BLaER1 (cell line): ENCODE data around the gene XDH.

Experiments
- H3K27ac ChIP-seq: shearing (Covaris generic); formaldehyde crosslinking; 2 replicates; pipeline ENCODE4 v1.8.1; 2022
- H3K27me3 ChIP-seq: shearing (Covaris generic); formaldehyde crosslinking; 2 replicates; pipeline ENCODE4 v1.8.1; 2022
- H3K36me3 ChIP-seq: shearing (Covaris generic); formaldehyde crosslinking; 2 replicates; pipeline ENCODE4 v1.8.1; 2022
- H3K4me1 ChIP-seq: shearing (Covaris generic); formaldehyde crosslinking; 2 replicates; pipeline ENCODE4 v1.8.1; 2022
- H3K4me2 ChIP-seq: shearing (Covaris generic); formaldehyde crosslinking; 2 replicates; pipeline ENCODE4 v1.8.1; 2022
- H3K4me3 ChIP-seq: shearing (Covaris generic); formaldehyde crosslinking; 2 replicates; pipeline ENCODE4 v1.8.1; 2022
- H3K9ac ChIP-seq: shearing (Covaris generic); formaldehyde crosslinking; 2 replicates; pipeline ENCODE4 v1.8.1; 2022
- H3K9me3 ChIP-seq: shearing (Covaris generic); formaldehyde crosslinking; 2 replicates; pipeline ENCODE4 v1.8.1; 2022
- H4K20me1 ChIP-seq: shearing (Covaris generic); formaldehyde crosslinking; 2 replicates; pipeline ENCODE4 v1.8.1; 2022
- Cebpa-rat ChIP-seq: shearing (Covaris generic); IDR thresholded peaks from 2 replicates; pipeline ENCODE4 v1.8.1; 2022

XDH gene

GRCh38 chr2:31384771-31385276 is 29.7 kb downstream of the XDH start:
- H3K4me3 ChIP-seq, result no peak overlapping the region
- no peaks in the 10 kb centered on the region for H4K20me1 ChIP-seq
- no peak for TF ChIP-seq Cebpa-rat
- no peak overlapping the region for H3K9ac ChIP-seq
- H3K27me3 ChIP-seq, result no peaks in the 10 kb centered on the region
- peaks cover 22% of the 10 kb centered on the region for H3K4me1 ChIP-seq
- H3K27ac ChIP-seq, result no peak overlapping the region
- no peaks in the 10 kb centered on the region for H3K36me3 ChIP-seq
- no peaks in the 10 kb centered on the region for H3K9me3 ChIP-seq
- no peak overlapping the region for H3K4me2 ChIP-seq

GRCh38 chr2:31384351-31384750 is 30.2 kb downstream of the XDH start:
- Histone ChIP-seq H3K4me2 (no peak overlapping the region), H3K4me1 (peaks cover 22% of the 10 kb centered on the region), H3K27me3 (no peaks in the 10 kb centered on the region), H3K36me3 (no peaks in the 10 kb centered on the region), H3K4me3 (no peak overlapping the region), H3K27ac (no peak overlapping the region), H3K9me3 (no peaks in the 10 kb centered on the region), H3K9ac (no peak overlapping the region), H4K20me1 (no peaks in the 10 kb centered on the region)
- no peak for TF ChIP-seq Cebpa-rat

- no peaks in the 10 kb centered on the region for H4K20me1 ChIP-seq
- H3K4me2 ChIP-seq, result no peak overlapping the region
- no peaks in the 10 kb centered on the region for H3K9me3 ChIP-seq
- peaks cover 22% of the 10 kb centered on the region for H3K4me1 ChIP-seq
- H3K9ac ChIP-seq, result no peak overlapping the region
- no peaks in the 10 kb centered on the region for H3K27me3 ChIP-seq
- no peaks in the 10 kb centered on the region for H3K36me3 ChIP-seq
- no peak overlapping the region for H3K27ac ChIP-seq
- no peak overlapping the region for H3K4me3 ChIP-seq
- no peak for TF ChIP-seq Cebpa-rat
These were observed 30.9 kb downstream of the XDH start for GRCh38 chr2:31383471-31384153.

- Histone ChIP-seq H3K9ac (no peak overlapping the region), H3K4me3 (no peak overlapping the region), H3K4me2 (no peak overlapping the region), H4K20me1 (no peaks in the 10 kb centered on the region), H3K27me3 (no peaks in the 10 kb centered on the region), H3K4me1 (peaks cover 28% of the 10 kb centered on the region), H3K36me3 (no peaks in the 10 kb centered on the region), H3K27ac (no peak overlapping the region), H3K9me3 (no peaks in the 10 kb centered on the region)
- no peak for TF ChIP-seq Cebpa-rat
These were observed 32.0 kb downstream of the XDH start for GRCh38 chr2:31382452-31383120.

DNA sequence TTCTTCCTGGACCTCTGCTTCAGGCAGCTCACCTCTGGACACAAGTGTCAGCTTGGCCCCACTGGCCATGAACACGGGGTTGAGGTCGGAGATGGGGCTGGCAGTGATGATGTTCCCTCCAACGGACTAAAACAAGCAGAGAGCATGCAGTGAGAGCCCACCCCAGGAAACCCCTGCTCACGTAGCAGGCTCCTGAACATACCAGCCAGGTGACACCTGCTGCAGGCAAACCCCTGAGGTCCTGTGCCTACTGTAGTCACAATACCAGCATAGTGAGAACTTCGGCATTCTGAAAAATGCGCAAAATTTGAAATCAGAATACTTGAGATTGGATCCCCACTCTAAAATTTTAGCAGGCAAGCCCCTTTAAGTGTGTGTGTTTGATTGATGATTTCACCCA is 32.9 kb downstream of the XDH start:
- H3K27ac ChIP-seq, result no peak overlapping the region
- no peaks in the 10 kb centered on the region for H3K27me3 ChIP-seq
- no peak overlapping the region for H3K4me2 ChIP-seq
- no peaks in the 10 kb centered on the region for H3K36me3 ChIP-seq
- TF ChIP-seq Cebpa-rat, result no peak
- no peaks in the 10 kb centered on the region for H4K20me1 ChIP-seq
- no peak overlapping the region for H3K9ac ChIP-seq
- H3K4me1 ChIP-seq, result peaks cover 20% of the 10 kb centered on the region
- no peak overlapping the region for H3K4me3 ChIP-seq
- no peaks in the 10 kb centered on the region for H3K9me3 ChIP-seq

GRCh38 chr2:31380243-31380642 is 34.3 kb downstream of the XDH start:
- H4K20me1 ChIP-seq, result no peaks in the 10 kb centered on the region
- H3K9me3 ChIP-seq, result no peaks in the 10 kb centered on the region
- H3K4me3 ChIP-seq, result no peak overlapping the region
- H3K4me1 ChIP-seq, result peaks cover 14% of the 10 kb centered on the region
- H3K4me2 ChIP-seq, result no peak overlapping the region
- no peaks in the 10 kb centered on the region for H3K36me3 ChIP-seq
- no peak for TF ChIP-seq Cebpa-rat
- H3K27ac ChIP-seq, result no peak overlapping the region
- H3K27me3 ChIP-seq, result no peaks in the 10 kb centered on the region
- no peak overlapping the region for H3K9ac ChIP-seq

GRCh38 chr2:31379747-31380146 is 34.8 kb downstream of the XDH start:
- Histone ChIP-seq H3K9me3 (no peaks in the 10 kb centered on the region), H3K27ac (no peak overlapping the region), H3K4me3 (no peak overlapping the region), H3K9ac (no peak overlapping the region), H3K4me2 (no peak overlapping the region), H3K27me3 (no peaks in the 10 kb centered on the region), H3K4me1 (peaks cover 12% of the 10 kb centered on the region), H3K36me3 (no peaks in the 10 kb centered on the region), H4K20me1 (no peaks in the 10 kb centered on the region)
- no peak for TF ChIP-seq Cebpa-rat

GRCh38 chr2:31378791-31379501 is 35.6 kb downstream of the XDH start:
- Histone ChIP-seq H3K4me1 (peaks cover 7% of the 10 kb centered on the region; the same call in 1 of the 2 replicates), H3K9ac (no peak overlapping the region), H3K4me2 (no peak overlapping the region), H3K9me3 (no peaks in the 10 kb centered on the region), H3K36me3 (no peaks in the 10 kb centered on the region), H3K4me3 (no peak overlapping the region), H3K27me3 (no peaks in the 10 kb centered on the region), H4K20me1 (no peaks in the 10 kb centered on the region), H3K27ac (no peak overlapping the region)
- no peak for TF ChIP-seq Cebpa-rat

DNA sequence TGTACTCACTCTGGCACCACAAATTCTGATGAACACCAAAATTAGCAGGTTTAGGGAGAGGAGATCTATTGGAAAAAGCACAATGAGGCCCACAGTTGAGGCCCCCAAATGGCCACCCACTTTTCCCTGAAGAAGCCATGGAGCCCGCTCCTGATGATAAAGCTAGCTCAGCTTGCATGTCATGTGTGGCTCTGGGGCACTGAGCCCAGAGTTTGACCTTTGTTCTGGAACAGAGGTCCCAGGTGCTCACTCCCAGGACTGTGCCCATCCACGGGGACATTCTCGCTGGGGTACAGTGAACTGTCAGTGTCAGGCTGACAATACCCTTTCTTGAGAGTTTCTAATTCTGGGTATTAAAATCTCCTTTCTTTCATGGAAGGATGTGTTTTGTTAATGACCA is 36.2 kb downstream of the XDH start:
- H3K4me1 ChIP-seq, result peaks cover 7% of the 10 kb centered on the region; the same call in 1 of the 2 replicates
- no peak overlapping the region for H3K4me2 ChIP-seq
- H3K9me3 ChIP-seq, result no peaks in the 10 kb centered on the region
- no peaks in the 10 kb centered on the region for H4K20me1 ChIP-seq
- no peak for TF ChIP-seq Cebpa-rat
- no peak overlapping the region for H3K9ac ChIP-seq
- H3K36me3 ChIP-seq, result no peaks in the 10 kb centered on the region
- H3K27ac ChIP-seq, result no peak overlapping the region; the same call in 1 of the 2 replicates
- no peak overlapping the region for H3K4me3 ChIP-seq
- H3K27me3 ChIP-seq, result no peaks in the 10 kb centered on the region

- H3K9ac ChIP-seq, result no peak overlapping the region
- no peaks in the 10 kb centered on the region for H3K9me3 ChIP-seq
- H4K20me1 ChIP-seq, result no peaks in the 10 kb centered on the region
- no peak for TF ChIP-seq Cebpa-rat
- no peaks in the 10 kb centered on the region for H3K27me3 ChIP-seq
- H3K27ac ChIP-seq, result no peak overlapping the region
- no peak overlapping the region for H3K4me2 ChIP-seq
- H3K4me1 ChIP-seq, result peaks cover 3% of the 10 kb centered on the region; the same call in 1 of the 2 replicates
- H3K36me3 ChIP-seq, result no peaks in the 10 kb centered on the region
- H3K4me3 ChIP-seq, result no peak overlapping the region
These were observed 41.4 kb downstream of the XDH start for GRCh38 chr2:31373127-31373526.
